HTERT RPE-1 (cell line): ENCODE measurements around the gene TEX29.

Experiments
- in situ Hi-C: fragments of 300-500 bp; cut with MboI; formaldehyde crosslinking; loops from 4 replicates; pipeline ENCODE4 v1.14.3; 2020; ENCODE audit warnings: low sequenced_read_pairs

TEX29 gene

GRCh38 chr13:111319998-111320911, at the start of gene TEX29:
TSS of gene TEX29 (plus strand) at chr13:111320642. CDS start at chr13:111320891, 249 bp downstream.
- in situ Hi-C loops: no loop called here

GRCh38 chr13:111270765-111271698, 49.4 kb upstream of the TEX29 start:
- in situ Hi-C loops: no loop called here

- in situ Hi-C loops: no loop called here
Observed at GRCh38 chr13:111272117-111272516, 48.3 kb upstream of the TEX29 start.

GRCh38 chr13:111275382-111275781, 45.1 kb upstream of the TEX29 start:
- in situ Hi-C loops: no loop called here

- in situ Hi-C loops: no loop called here
Observed at GRCh38 chr13:111275995-111276618, 44.3 kb upstream of the TEX29 start.

- in situ Hi-C loops: no loop called here
Observed at GRCh38 chr13:111278258-111278657, 42.2 kb upstream of the TEX29 start.

- in situ Hi-C loops: no loop called here
Observed at GRCh38 chr13:111278743-111279652, 41.4 kb upstream of the TEX29 start.

- in situ Hi-C loops: no loop called here
Observed at GRCh38 chr13:111280226-111280625, 40.2 kb upstream of the TEX29 start.

GRCh38 chr13:111280681-111281585, 39.5 kb upstream of the TEX29 start:
- in situ Hi-C loops: no loop called here

GRCh38 chr13:111281751-111282311, 38.6 kb upstream of the TEX29 start:
- in situ Hi-C loops: no loop called here

- in situ Hi-C loops: no loop called here
Observed at GRCh38 chr13:111282425-111282824, 38.0 kb upstream of the TEX29 start.

GRCh38 chr13:111282997-111283396, 37.4 kb upstream of the TEX29 start:
- in situ Hi-C loops: no loop called here

- in situ Hi-C loops: no loop called here
Observed at GRCh38 chr13:111283457-111283856, 37.0 kb upstream of the TEX29 start.

- in situ Hi-C loops: no loop called here
Observed at GRCh38 chr13:111283991-111284390, 36.5 kb upstream of the TEX29 start.

- in situ Hi-C loops: no loop called here
Observed at GRCh38 chr13:111284565-111284964, 35.9 kb upstream of the TEX29 start.

GRCh38 chr13:111286162-111286561, 34.3 kb upstream of the TEX29 start:
- in situ Hi-C loops: no loop called here

- in situ Hi-C loops: no loop called here
Observed at GRCh38 chr13:111286749-111287148, 33.7 kb upstream of the TEX29 start.

- in situ Hi-C loops: no loop called here
Observed at GRCh38 chr13:111287201-111287600, 33.2 kb upstream of the TEX29 start.

GRCh38 chr13:111288276-111288675, 32.2 kb upstream of the TEX29 start:
- in situ Hi-C loops: no loop called here
